ENCODE measurements around the gene UTF1.

UTF1 gene

DNA sequence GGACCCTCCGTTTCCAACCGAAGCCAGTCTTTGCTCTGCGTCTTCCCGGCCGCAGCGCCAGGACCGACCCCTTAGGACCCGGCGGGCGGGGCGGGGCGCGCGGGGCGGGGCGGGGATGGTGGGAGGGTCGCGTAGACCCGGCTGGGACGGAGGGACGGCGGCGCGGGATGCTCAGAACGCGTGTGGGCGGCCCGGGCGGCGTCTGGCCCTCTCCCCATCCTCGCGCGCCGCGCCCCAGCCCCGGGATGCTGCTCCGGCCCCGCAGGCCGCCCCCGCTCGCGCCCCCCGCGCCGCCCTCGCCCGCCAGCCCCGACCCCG, at the start of gene UTF1:
UTF1 (plus strand) TSS at position 174 of the 318 bp plus-strand sequence; CDS start at position 246, 72 bp downstream.
- DNase-seq, result no peak

DNA sequence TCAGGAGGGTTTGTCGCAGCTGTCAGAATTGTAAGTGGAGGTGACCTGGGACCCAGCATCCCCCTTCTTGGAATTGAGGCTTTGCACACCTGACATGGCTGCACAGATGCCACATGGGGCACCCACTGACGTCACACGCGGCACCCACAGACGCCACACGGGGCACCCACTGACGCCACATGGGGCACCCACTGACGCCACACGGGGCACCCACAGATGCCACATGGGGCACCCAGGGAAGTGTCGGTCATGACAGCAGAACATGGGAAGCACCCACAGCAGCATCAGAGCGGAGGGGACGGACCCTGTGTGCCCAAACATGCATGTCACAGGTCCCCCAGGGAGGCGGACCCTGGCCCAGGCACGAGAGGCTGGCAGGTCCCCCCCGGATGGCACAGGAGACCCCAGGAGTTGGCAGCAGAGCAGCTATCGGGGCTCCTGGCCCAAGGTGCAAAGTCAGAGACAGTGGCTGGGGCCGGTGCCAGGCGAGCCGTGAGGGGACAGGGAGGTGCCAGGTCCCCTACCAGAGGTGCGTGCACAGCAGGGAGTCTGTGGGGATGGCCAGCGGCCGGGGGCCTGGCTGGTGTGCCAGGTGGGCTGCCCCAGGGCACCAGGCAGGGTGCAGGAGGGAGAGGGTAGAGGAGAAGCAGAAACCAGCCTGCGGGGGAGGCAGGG, 48.9 kb upstream of the UTF1 start:
- DNase-seq, result no peak

DNA sequence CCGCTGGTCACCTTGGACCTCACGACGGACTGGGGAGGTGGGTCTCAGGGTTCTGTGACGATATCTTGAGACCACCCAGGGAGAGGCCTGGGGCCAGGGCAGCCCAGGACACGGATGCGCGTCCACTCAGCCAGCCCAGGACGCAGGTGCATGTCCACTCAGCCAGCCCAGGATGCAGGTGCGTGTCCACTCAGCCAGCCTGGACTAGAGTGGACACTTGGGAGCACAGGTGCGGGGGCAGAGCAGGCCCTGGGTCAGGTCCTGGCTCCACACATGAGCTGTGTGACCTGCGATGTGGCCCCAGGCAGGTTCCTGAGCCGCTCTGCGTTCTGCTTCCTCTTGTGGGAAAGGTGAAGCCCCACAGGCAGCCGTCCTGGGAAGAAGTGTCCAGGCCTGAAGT, 47.8 kb upstream of the UTF1 start:
- no peak for DNase-seq

- no peak for DNase-seq
These were observed 47.0 kb upstream of the UTF1 start for GRCh38 chr10:133182791-133183645.

- DNase-seq, result no peak
These were observed 46.2 kb upstream of the UTF1 start for GRCh38 chr10:133183646-133184378.

DNA sequence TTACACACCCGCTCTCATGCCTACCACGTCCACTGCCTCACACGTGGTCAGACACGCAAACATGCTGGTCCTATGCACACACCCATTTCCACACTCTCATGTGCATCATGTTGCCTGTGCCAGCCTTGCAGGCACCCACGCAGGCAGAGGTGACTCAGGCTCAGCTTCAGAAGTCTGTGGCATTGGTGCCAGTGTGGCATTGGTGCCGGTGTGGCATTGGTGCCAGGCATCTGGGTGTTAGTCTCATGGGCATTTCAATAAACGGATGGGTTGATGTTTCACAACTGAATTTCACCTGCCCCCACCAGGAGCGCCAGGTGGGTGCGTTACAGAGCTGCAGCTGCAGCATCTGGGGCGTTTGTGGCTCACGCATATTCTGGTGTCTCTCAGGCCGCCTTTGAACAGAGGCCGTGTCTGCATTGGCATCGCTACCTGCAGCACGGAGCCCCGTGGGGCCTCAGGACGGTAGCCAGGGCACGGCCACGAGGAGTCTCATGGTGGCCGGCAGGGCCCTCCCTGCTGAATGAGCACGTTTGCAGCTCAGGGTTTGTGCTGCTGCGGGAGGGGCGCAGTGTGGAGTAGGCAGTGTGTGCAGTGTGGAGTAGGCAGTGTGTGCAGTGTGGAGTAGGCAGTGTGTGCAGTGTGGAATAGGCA, 45.3 kb upstream of the UTF1 start:
- DNase-seq, result no peak

- no peak for DNase-seq
These were observed 44.6 kb upstream of the UTF1 start for GRCh38 chr10:133185421-133185820.

DNA sequence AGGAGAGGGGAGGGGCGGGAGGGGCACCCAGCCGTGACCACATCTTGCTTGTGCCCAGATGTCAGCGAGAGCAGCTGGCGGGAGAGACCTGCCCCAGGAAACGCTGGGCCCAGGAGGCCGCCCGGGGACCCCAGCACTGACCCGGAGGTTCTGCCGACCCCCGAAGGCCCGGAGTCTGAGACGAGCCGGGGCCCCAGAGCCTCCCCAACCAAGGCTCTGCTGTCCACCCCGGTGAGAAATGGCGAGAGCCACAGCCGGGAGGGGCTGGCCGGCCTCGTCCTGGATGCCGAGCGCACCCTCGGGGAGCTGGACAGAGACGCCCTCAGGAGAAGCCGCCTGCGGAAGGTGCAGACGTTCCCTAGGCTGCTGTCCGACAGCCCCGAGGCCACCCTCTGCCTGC, 44.1 kb upstream of the UTF1 start:
- DNase-seq, result no peak

DNA sequence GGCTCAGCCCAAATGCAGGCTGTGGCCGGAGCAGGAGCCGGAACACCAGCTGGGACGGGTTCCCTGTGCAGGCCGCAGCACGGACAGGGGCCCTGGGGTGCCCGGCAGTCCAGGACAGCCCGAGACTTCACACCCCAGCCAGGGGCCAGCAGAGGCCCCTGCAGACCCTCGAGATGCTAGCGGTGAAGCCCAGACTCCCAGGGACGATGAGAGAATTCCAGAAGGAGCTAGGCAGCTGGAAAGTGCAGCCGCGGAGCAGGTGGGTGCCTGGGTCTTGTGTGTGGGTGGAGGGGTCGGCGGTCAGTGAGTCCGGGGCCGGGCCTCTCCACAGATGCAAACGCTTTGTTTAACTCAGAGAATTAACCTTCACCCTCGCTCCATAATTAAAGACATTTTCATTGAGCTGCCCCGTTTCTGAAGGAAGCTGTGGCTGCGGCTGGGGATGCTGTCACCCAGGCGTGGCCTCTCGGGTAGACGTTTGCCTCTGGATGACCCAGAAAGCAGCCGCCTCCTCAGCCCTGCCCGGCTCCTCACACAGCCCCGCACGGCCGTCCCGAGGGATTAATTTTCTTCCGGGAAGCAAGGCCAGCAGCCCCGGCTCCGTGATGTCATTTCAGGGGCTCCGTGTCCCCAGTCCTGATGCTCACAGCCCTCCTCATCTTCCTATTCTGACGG, 43.5 kb upstream of the UTF1 start:
- DNase-seq, result no peak

DNA sequence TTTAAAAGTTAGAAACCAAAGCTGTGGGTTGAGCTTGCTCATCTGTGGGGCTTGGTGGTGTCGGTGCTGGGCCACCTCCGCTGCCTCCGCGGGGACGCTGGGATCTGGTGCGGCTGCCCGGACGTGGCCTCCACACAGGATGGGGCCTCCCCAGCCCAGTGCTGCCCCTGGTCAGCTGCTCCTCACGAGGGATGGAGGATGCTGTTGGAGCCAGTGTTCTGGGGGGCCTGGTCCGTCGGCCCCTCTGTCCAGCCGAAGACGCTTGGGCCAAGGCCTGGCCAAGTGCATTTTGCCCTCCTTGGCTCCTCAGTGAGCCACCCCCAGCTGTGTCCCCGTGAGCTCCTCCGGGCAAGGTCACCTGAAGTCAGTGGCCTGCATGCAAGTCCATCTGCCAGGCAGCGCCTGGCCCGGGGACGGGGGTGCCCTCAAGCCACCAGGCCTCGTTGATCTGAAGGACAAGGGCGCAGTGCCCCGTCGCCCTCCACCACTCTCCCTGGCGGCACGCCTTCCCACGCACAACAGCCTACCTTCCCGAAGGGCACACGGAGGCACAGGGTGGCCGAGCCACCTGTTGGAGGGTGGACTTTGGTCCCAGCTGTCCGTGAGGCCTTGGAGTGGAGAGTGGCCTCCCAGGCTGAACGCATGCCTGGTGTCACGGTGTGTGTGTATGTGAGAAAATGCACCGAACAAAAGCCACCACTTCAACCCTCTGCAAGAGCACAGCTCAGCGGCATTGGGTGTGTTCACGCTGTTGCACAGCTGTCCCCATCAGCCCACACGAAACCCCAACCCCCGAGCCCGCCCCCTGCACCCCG, 42.7 kb upstream of the UTF1 start:
- no peak for DNase-seq

DNA sequence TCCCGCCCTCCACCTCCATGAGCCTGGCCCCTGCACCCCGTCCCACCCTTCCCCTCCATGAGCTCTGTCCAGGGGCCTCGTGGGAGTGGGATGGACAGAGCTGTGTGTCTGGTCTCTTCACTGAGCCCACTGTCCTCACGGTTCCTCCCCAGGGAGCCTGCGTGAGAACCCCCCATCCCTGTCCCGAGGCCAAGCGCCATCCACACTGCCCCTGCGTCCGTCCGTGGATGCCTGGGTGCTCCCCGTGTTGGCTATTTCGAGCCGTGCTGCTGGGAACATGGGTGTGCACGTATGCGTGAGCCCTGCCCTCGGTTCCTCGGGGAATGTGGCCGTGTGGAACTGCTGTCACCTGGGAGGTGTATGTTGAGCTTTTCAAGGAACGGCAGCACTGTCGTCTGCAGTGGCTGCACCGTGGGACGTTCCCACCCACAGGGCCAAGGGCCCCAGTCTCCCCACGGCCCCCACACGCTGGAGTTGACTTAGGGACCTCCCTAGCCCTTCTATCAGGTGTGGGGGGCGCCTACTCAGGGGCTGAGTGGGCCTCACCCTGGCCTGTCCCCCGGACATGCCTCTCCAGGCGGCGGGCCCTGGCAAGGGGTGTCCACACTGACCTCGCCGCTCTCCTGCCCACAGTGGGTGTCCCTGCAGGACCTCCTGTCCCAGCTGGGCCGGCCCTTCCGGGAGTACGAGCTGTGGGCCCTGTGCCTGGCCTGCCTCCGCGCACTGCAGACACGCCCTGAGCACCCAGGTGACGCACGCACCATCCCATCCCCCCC, 41.9 kb upstream of the UTF1 start:
- DNase-seq, result no peak

DNA sequence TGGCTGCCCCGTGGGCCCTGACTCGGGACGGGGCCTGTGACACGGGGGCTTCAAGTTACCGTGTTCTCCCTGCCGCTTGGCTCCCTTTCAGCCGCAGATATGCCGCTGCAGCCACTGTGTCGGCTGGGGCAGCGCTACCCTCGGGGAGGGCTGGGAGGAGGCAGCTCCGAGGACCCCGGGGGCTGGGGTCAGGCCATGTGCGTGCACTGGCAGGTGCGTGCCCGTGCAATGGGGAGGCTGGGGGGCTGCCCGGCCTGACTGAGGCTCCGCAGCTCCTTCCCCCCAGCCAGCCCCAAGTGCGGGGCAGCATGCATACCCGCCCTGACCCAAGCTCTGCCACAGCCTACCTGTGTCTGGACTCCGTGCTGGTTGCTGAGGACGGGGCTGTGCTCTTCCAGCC, 40.8 kb upstream of the UTF1 start:
- DNase-seq, result no peak

GRCh38 chr10:133189726-133190125, 40.3 kb upstream of the UTF1 start:
- no peak for DNase-seq

DNA sequence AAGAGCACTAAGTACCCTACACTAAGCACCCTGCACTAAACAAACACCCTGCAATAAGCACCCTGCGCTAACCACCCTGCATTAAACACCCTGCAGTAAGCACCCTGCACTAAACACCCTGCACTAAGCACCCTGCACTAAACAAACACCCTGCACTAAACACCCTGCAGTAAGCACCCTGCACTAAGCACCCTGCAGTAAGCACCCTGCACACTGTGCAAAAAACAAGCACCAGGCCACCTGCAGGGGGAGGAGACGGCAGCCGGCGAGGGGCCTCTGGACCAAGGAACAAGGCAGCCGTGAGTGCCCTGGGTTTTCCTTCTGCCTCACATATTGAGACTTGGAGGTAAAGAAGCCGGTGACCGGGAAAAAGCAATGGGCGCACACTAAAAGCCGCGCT, 39.8 kb upstream of the UTF1 start:
- no peak for DNase-seq

DNA sequence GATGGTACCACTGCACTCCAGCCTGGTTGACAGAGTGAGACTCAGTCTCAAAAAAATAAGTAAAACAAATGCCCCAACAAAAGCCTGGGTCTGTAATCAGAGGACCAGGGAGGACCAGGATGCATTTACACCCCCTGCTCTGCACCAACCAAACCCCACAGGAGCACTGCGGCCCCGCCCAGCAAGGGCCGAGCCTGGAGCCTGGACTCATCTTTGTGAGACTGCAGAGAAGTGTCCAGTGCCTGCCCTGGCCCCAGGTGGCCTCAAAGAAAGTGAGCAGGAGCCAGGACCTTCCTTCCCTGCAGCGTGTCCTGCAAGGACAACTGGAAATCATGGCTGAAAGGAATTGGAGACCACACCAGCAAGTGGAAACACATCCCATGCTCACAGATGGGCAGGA, 38.4 kb upstream of the UTF1 start:
- no peak for DNase-seq

GRCh38 chr10:133194151-133194550, 35.9 kb upstream of the UTF1 start:
- DNase-seq, result no peak

DNA sequence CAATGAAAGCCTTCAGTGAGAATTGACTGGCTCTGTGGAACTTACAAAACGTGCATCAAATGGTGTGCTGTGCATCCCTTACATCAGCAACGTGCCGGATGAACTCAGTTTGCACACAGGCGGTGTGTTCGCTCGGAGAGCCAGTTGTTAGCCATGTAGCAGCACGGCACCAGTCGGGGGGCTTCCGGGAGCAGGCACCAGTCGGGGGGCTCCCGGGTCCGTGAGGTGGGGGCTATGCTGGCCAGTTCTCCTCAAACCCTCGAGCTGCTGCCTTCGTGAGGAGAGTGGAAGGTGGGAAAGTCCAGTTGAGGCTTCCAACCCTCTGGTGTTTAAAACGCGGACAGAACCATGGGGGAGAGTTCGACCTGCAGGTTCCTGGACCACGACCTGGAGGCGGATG, 34.9 kb upstream of the UTF1 start:
- DNase-seq, result no peak

GRCh38 chr10:133195611-133196010, 34.4 kb upstream of the UTF1 start:
- DNase-seq, result no peak

GRCh38 chr10:133196221-133196915, 33.6 kb upstream of the UTF1 start:
- no peak for DNase-seq
